Cardiac muscle cell (in vitro differentiated cells and primary cell): Measurements from ENCODE around the gene DMRT1. TPM values are rescaled to one million over a fixed set of nuclear protein-coding genes. Genes with fewer than 3 reads are reported as not detected.

ENCODE experiments used
- DNase-seq, 2 donors: peaks; one replicate each; pipeline versions ENCODE4 v3.0.0 to v3.0.0-alpha.2; 2010 to 2017; ENCODE audit warnings: low read depth in 1 of 2, low spot score in 1 of 2
- H3K27ac ChIP-seq: fragments of 200-600 bp; sonication (generic); 2 replicates; pipeline ENCODE4 v1.5.1; 2016
- H3K27me3 ChIP-seq: fragments of 200-600 bp; sonication (generic); 2 replicates; pipeline ENCODE4 v1.6.0; 2016; ENCODE audit warnings: control low read depth
- H3K36me3 ChIP-seq: fragments of 200-600 bp; sonication (generic); 2 replicates; pipeline ENCODE4 v1.5.1; 2016; ENCODE audit warnings: control low read depth
- H3K4me1 ChIP-seq: fragments of 200-600 bp; sonication (generic); 2 replicates; pipeline ENCODE4 v1.8.1; 2017; ENCODE audit warnings: low read depth, mild to moderate bottlenecking, mixed run types
- H3K4me3 ChIP-seq: fragments of 200-600 bp; sonication (generic); 2 replicates; pipeline ENCODE4 v1.5.1; 2016; ENCODE audit warnings: mild to moderate bottlenecking
- H3K9me3 ChIP-seq: fragments of 200-600 bp; sonication (generic); 2 replicates; pipeline ENCODE4 v1.5.1; 2017; ENCODE audit warnings: low read depth, mild to moderate bottlenecking, control low read depth
- polyA plus RNA-seq: library from polyadenylated mRNA; unstranded; fragments of >200 nt; fragmentation: Nextera tagmentation; extraction: Ambion mirVana; gene quantifications from 2 replicates; pipeline ENCODE4 v1.2.1, GENCODE V29; 2016
- total RNA-seq: library from RNA; depleted of rRNA; stranded (reverse); fragments of >200 nt; gene quantifications from 2 replicates; pipeline ENCODE4 v1.2.3, GENCODE V29; 2016
- TF ChIP-seq, protein P1 (sequence below): IDR thresholded peaks from 2 replicates; pipeline ENCODE4 v1.5.1; 2012; ENCODE audit warnings: low read depth, mild to moderate bottlenecking, low read length

Gene DMRT1
- total and polyA plus RNA-seq, 2 experiments from 2014 or later = not detected

DNA sequence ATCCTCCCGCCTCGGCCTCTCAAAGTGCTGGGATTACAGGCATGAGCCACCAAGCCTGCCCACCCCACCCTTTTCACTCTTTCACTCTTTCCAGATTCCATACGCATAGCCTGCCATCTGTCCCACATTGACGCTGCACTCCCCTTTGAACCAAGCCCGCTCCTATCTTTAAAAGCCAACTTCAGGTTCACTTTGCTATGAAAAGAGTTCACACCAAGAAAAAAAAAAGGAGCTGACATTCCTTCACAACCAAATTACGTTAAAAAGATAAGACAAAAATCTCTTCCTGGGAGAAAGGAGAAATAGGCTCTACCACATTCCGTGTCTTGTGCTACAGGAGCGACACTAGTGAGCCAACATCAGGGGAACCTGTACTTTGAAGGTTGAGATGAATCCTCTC lies 41.5 kb downstream of the DMRT1 start:
- no peak overlapping the region for H3K27ac ChIP-seq
- H3K36me3 ChIP-seq = no peaks in the 10 kb centered on the region
- DNase-seq = no peak
- H3K9me3 ChIP-seq = no peaks in the 10 kb centered on the region
- H3K4me1 ChIP-seq = no peaks in the 10 kb centered on the region
- H3K27me3 ChIP-seq = peaks cover 5% of the 10 kb centered on the region
- TF ChIP-seq, protein P1, sequence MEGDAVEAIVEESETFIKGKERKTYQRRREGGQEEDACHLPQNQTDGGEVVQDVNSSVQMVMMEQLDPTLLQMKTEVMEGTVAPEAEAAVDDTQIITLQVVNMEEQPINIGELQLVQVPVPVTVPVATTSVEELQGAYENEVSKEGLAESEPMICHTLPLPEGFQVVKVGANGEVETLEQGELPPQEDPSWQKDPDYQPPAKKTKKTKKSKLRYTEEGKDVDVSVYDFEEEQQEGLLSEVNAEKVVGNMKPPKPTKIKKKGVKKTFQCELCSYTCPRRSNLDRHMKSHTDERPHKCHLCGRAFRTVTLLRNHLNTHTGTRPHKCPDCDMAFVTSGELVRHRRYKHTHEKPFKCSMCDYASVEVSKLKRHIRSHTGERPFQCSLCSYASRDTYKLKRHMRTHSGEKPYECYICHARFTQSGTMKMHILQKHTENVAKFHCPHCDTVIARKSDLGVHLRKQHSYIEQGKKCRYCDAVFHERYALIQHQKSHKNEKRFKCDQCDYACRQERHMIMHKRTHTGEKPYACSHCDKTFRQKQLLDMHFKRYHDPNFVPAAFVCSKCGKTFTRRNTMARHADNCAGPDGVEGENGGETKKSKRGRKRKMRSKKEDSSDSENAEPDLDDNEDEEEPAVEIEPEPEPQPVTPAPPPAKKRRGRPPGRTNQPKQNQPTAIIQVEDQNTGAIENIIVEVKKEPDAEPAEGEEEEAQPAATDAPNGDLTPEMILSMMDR = no peak
- no peak overlapping the region for H3K4me3 ChIP-seq

DNA sequence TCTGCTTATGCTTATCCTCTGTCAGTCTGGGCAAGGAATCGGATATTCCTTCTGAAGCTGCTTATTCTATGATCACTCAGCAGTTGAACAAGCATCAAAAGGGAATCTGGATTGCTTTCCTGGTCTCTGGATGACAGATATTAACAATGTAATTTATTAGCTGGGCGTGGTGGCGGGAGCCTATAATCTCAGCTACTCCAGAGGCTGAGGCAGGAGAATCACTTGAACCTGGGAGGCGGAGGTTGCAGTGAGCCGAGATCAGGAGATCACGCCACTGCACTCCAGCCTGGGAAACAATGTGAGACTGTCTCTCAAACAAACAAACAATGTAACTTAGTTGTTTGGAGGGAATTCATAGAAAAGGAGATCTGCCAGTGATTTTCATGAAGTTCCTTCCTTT lies 45.4 kb downstream of the DMRT1 start:
- TF ChIP-seq, protein P1 = no peak
- H3K9me3 ChIP-seq = no peaks in the 10 kb centered on the region
- no peak for DNase-seq

DNA sequence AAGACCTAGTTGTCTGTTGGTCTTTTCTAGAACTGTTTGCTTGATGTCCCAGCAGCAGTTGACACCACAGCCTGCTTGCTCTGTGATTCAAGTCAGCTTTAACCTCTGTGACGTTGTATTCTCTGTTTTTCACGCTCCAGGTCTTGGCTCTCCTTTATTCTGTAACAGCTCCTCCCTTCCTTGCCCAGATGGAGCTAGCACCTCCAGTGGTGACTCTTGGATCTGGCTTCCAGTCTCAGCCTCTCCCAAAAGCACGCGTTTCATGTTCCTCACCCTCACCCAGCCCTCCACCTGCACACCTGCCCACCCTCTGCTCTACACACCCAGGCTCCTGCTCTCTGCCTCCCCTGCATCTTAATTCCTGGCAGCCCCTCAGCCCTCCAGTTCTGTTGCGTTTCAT lies 50.6 kb downstream of the DMRT1 start:
- H3K4me3 ChIP-seq = no peak overlapping the region
- TF ChIP-seq, protein P1 = peak; percentile 4
- H3K4me1 ChIP-seq = no peaks in the 10 kb centered on the region
- no peak for DNase-seq
- no peaks in the 10 kb centered on the region for H3K9me3 ChIP-seq
- H3K36me3 ChIP-seq = no peaks in the 10 kb centered on the region
- H3K27ac ChIP-seq = no peak overlapping the region
- H3K27me3 ChIP-seq = no peaks in the 10 kb centered on the region

More for the DNA sequence above, 45.4 kb downstream of the DMRT1 start:
- Histone ChIP-seq H3K27ac (no peak overlapping the region), H3K4me1 (no peaks in the 10 kb centered on the region), H3K27me3 (no peaks in the 10 kb centered on the region), H3K36me3 (no peaks in the 10 kb centered on the region), H3K4me3 (no peak overlapping the region)

DNA sequence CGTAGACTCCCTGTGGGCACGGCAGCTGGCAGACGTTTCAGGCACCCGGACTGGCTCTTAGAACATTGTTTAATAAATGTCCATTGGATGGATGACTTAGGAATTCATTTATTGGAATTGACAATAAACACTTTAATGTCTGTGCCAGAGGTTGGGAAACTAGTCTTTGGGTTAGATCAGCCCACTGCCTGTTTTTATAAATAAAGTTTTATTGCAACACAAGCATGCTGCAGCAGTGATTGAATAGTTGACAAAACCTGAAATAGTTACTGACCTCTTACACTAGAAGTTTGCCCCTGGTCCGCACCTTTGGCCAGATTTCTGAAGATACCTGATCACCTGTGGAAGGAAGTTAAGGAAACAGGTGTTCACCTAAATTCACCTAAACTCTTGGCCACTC lies 51.6 kb downstream of the DMRT1 start:
- Histone ChIP-seq H3K9me3 (no peaks in the 10 kb centered on the region), H3K36me3 (no peaks in the 10 kb centered on the region), H3K27ac (no peak overlapping the region), H3K4me1 (no peaks in the 10 kb centered on the region), H3K27me3 (no peaks in the 10 kb centered on the region), H3K4me3 (no peak overlapping the region)
- DNase-seq = no peak
- TF ChIP-seq, protein P1 = no peak

DNA sequence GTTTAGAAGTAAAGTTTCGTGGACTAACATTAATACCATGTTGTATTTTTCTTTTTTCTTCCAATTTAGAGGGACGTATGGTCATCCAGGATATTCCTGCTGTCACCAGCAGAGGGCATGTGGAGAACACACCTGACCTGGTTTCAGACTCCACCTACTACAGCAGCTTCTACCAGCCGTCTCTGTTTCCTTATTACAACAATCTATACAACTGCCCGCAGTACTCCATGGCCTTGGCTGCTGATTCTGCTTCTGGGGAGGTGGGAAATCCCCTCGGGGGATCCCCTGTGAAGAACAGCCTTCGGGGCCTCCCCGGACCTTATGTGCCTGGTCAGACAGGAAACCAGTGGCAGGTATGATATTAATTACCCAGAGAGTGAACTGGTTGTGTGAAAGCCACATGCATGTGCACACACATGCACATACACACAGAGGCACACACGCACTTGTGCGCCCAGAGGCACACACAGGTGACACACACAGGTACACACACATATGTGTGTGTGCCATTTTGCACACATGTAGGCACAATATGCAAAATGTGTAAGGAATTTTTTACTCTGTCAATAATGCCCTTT lies 52.4 kb downstream of the DMRT1 start:
- no peak overlapping the region for H3K4me3 ChIP-seq
- TF ChIP-seq, protein P1 = peak; percentile 76
- H3K27ac ChIP-seq = no peak overlapping the region
- H3K4me1 ChIP-seq = no peaks in the 10 kb centered on the region
- DNase-seq = peak; percentile 69 to 74
- H3K27me3 ChIP-seq = no peaks in the 10 kb centered on the region
- no peaks in the 10 kb centered on the region for H3K9me3 ChIP-seq
- no peaks in the 10 kb centered on the region for H3K36me3 ChIP-seq
